ENCODE data around the gene DDN. TPM values are rescaled to one million over a fixed set of nuclear protein-coding genes. Genes with fewer than 3 reads are reported as not detected.

The DDN gene
- total RNA-seq, 2 donors from 2014 or later: 0.66 TPM; not detected in 1

DNA sequence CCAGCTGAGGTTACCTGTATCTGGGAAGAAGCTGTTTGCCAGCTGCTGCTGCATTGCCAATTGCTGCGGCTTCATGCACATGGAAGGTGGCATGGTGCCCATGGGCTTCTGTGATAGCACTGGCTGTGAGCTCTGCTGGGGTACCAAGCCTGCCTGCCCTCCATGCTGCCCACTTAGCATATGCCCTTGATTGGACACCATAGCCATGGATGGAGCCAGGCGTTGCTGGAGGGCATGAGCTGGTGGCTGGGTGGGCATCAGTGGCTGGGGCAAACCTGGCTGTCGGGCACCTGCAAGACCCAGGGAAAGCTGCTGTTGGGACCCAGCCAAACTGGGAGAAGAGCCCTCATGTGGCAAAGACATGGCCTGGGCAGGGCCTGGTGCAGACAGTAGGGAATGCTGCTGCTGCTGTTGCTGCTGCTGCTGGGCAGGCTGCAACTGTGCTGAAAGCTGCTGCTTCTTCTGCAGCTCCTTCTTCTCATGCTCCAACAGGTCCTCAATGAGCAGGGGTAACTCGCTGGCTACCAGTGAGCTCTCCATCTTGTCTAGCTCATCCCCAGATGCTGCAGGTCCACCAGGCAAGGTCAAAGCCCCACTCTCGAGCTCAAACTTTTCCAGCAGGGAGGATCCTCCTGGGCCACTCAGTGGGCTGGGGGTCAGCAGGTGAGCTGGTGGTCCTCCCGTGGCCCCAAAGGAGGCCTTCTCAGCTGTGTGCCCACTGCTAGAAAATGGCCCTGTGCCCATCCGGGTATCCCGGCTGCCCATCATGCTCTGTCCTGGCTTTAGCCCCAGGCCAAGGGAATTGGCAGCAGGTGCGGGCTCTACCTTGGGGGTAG is 38.2 kb upstream of the DDN start:
- Histone ChIP-seq H3K36me3 (replicated peaks in 1 of 2; ENCODE audit: insufficient read depth in 1 of 2, low read depth in 2 of 2) (peaks cover 28 to 53% of the 10 kb centered on the region in 2 donors), H3K4me1 (no peaks in the 10 kb centered on the region), H3K9me3 (no peaks in the 10 kb centered on the region), H3K4me3 (no peak overlapping the region), H3K27ac (no peak overlapping the region), H3K27me3 (no peaks in the 10 kb centered on the region)
- intact Hi-C loops (cut with DNase I): no loop called here
- 80 to 90% methylated on average over 1 to 9 of the region's 9 CpGs for WGBS, 2 donors
- TF ChIP-seq POLR2A (IDR thresholded peaks at IDR 0.05): no peak
- TF ChIP-seq, protein P1, sequence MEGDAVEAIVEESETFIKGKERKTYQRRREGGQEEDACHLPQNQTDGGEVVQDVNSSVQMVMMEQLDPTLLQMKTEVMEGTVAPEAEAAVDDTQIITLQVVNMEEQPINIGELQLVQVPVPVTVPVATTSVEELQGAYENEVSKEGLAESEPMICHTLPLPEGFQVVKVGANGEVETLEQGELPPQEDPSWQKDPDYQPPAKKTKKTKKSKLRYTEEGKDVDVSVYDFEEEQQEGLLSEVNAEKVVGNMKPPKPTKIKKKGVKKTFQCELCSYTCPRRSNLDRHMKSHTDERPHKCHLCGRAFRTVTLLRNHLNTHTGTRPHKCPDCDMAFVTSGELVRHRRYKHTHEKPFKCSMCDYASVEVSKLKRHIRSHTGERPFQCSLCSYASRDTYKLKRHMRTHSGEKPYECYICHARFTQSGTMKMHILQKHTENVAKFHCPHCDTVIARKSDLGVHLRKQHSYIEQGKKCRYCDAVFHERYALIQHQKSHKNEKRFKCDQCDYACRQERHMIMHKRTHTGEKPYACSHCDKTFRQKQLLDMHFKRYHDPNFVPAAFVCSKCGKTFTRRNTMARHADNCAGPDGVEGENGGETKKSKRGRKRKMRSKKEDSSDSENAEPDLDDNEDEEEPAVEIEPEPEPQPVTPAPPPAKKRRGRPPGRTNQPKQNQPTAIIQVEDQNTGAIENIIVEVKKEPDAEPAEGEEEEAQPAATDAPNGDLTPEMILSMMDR (IDR thresholded peaks at IDR 0.05): no peak
- DNase-seq (peak in 1 of 4 donors; percentile 37), ATAC-seq (no peak)

DNA sequence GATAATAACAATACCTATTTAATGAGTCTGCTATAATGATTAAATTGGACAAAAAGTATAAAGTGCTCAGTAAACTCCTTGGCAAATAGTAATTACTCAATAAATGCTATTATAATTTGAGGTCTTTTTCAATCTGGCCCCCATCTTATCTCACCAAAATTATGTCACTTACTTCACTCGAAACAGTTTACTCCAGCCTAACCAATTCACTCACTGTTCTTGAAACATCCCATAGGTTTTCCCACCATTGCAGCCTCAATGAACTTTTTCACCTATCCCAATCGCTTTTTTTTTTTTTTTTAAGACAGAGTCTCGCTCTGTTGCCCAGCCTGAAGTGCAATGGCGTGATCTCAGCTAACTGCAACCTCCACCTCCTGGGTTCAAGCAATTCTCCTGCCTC is 36.9 kb upstream of the DDN start:
- Histone ChIP-seq H3K36me3 (replicated peaks in 1 of 2; ENCODE audit: insufficient read depth in 1 of 2, low read depth in 2 of 2) (peaks cover 16 to 40% of the 10 kb centered on the region in 2 donors), H3K4me1 (no peaks in the 10 kb centered on the region), H3K27me3 (no peaks in the 10 kb centered on the region), H3K4me3 (no peak overlapping the region), H3K9me3 (no peaks in the 10 kb centered on the region), H3K27ac (no peak overlapping the region)
- intact Hi-C loops (cut with DNase I): no loop called here
- TF ChIP-seq, protein P1 (IDR thresholded peaks at IDR 0.05): no peak
- TF ChIP-seq POLR2A (IDR thresholded peaks at IDR 0.05): no peak
- ATAC-seq (no peak), DNase-seq (no peak)
- 89% methylated on average over 4 of the region's 4 CpGs for WGBS, 2 donors

DNA sequence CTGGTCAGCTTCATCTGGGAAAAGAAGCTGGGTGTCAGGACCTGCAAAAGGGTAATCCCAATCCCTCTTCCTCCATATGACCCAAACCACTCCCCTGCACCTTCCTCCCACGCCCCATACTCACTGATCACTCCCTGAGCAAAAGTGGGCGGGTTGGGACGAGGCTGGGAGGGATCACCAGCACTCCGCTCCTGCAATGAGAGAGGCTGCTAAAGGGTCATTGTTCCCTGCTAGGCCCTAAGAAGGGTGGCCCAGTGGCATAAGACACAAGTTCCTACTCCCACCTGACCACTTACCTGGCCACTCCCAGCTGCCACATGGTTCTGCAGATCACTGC is 35.1 kb upstream of the DDN start:
- no peak for TF ChIP-seq POLR2A (IDR thresholded peaks at IDR 0.05)
- TF ChIP-seq, protein P1 (IDR thresholded peaks at IDR 0.05): no peak
- no peaks in the 10 kb centered on the region for H3K27me3 ChIP-seq
- no peaks in the 10 kb centered on the region for H3K9me3 ChIP-seq
- H3K36me3 ChIP-seq (replicated peaks in 1 of 2; ENCODE audit: insufficient read depth in 1 of 2, low read depth in 2 of 2): peaks cover 11 to 29% of the 10 kb centered on the region in 2 donors
- ATAC-seq (no peak), DNase-seq (peak in 1 of 4 donors; percentile 5)
- no peak overlapping the region for H3K27ac ChIP-seq
- intact Hi-C loops (cut with DNase I): no loop called here
- H3K4me1 ChIP-seq: no peaks in the 10 kb centered on the region
- no peak overlapping the region for H3K4me3 ChIP-seq
- WGBS, 2 donors: 85 to 86% methylated on average over 4 of the region's 4 CpGs

DNA sequence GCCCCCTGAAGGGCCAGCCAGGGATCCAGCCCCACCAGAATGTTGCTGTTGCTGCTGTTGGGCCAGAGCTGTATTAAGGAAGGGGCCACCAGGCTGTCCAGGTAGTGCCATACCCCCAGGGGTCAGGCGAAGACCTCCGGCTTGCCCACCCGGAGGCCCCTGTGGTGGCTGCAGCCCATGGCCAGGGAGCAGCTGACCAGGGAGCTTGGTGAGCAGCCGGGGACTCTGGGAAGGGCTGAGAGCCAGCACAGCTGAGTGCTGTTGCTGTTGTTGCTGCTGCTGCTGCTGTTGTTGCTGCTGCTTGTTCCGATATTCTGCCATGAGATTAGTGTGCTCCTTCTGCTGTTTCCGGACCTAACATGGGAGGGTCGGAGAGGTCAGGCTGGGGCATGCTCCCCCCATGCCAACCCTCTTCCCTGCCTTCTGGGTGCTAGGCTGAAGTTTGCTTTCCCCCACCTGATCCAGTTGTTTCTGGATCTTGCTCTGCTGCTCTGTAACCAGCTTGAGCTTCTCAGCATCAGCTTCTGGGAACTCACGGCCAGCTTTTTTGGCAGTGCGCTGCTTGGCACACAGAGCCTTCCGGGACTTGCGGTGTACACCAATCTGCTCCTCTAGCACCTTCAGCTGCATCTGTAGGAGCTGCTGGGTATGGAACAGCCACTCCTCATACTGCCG is 34.6 kb upstream of the DDN start:
- TF ChIP-seq, protein P1 (IDR thresholded peaks at IDR 0.05): no peak
- no peak for TF ChIP-seq POLR2A (IDR thresholded peaks at IDR 0.05)
- peaks cover 6 to 24% of the 10 kb centered on the region in 2 donors for H3K36me3 ChIP-seq (replicated peaks in 1 of 2; ENCODE audit: insufficient read depth in 1 of 2, low read depth in 2 of 2)
- H3K4me1 ChIP-seq: no peaks in the 10 kb centered on the region
- H3K27ac ChIP-seq: no peak overlapping the region
- no peak overlapping the region for H3K4me3 ChIP-seq
- ATAC-seq (no peak), DNase-seq (peak in 1 of 4 donors; percentile 6)
- intact Hi-C loops (cut with DNase I): no loop called here
- 75 to 80% methylated on average over 7 to 11 of the region's 12 CpGs for WGBS, 2 donors
- no peaks in the 10 kb centered on the region for H3K9me3 ChIP-seq
- no peaks in the 10 kb centered on the region for H3K27me3 ChIP-seq

Measured in body of pancreas (tissue), 4 donors.